ENCODE measurements around the gene LEO1. TPM values are rescaled to one million over a fixed set of nuclear protein-coding genes. Genes with fewer than 3 reads are reported as not detected.

The LEO1 gene
- total and polyA plus RNA-seq, 2 of the 13 experiments (the other 11 are each of a cell fraction or from before 2014, with no cell fraction given): 17.0 to 60.3 TPM

GRCh38 chr15:52018693-52019393, 47.3 kb upstream of the LEO1 start, which contains the start of gene MAPK6 (continued):
- TF ChIP-seq ATF7 (IDR thresholded peaks at IDR 0.05): no peak
- TF ChIP-seq ATF7 (CRISPR knock-in tag; IDR thresholded peaks at IDR 0.05): peak; percentile 45; the same call in 1 of the 2 replicates
- peak; percentile 83 for TF ChIP-seq ZBTB14 (CRISPR knock-in tag; IDR thresholded peaks at IDR 0.05)
- peak; percentile 98 for TF ChIP-seq ZNF883 (CRISPR knock-in tag; IDR thresholded peaks at IDR 0.05; ENCODE audit: not compliant biosample characterization)
- TF ChIP-seq POGK (CRISPR knock-in tag; conservative IDR thresholded peaks at IDR 0.05): peak; percentile 84; the same call in 1 of the 2 replicates
- no peak for TF ChIP-seq SMAD3 (CRISPR knock-in tag; IDR thresholded peaks at IDR 0.05)
- peak; percentile 95 for TF ChIP-seq ZNF44 (CRISPR knock-in tag; IDR thresholded peaks at IDR 0.05)
- no peak for TF ChIP-seq RBAK (CRISPR knock-in tag; IDR thresholded peaks at IDR 0.05)
- TF ChIP-seq CSRNP2 (CRISPR knock-in tag; conservative IDR thresholded peaks at IDR 0.05; ENCODE audit: low read depth): 0 out of 2 replicates have a peak, but pooled peaks have one; percentile 83
- peak; percentile 77 for TF ChIP-seq ZNF574 (CRISPR knock-in tag; IDR thresholded peaks at IDR 0.05)
- peak; percentile 93; the same call in 1 of the 2 replicates for TF ChIP-seq ZNF576 (CRISPR knock-in tag; IDR thresholded peaks at IDR 0.05)
- peak; percentile 85 for TF ChIP-seq MTA1 (CRISPR knock-in tag; IDR thresholded peaks at IDR 0.05; ENCODE audit: borderline replicate concordance)
- peak; percentile 65 for TF ChIP-seq PAXIP1 (CRISPR knock-in tag; conservative IDR thresholded peaks at IDR 0.05)
- TF ChIP-seq CREM (IDR thresholded peaks at IDR 0.05): peak; percentile 42; the same call in 1 of the 2 replicates
- no peak for TF ChIP-seq CREM (CRISPR knock-in tag; IDR thresholded peaks at IDR 0.05)
- TF ChIP-seq HES4 (CRISPR knock-in tag; IDR thresholded peaks at IDR 0.05; ENCODE audit: borderline replicate concordance): peak; percentile 73
- TF ChIP-seq ATF7-NPFF (CRISPR knock-in tag; IDR thresholded peaks at IDR 0.05; ENCODE audit: low read depth): peak; percentile 88

Measured in HepG2 (cell line).